CD14-positive monocyte (primary cell): ENCODE measurements around the gene VPS18. TPM values are rescaled to one million over a fixed set of nuclear protein-coding genes. Genes with fewer than 3 reads are reported as not detected.

Experiments used
- DNase-seq, 3 donors: peaks; one replicate each; pipeline ENCODE4 v3.0.0-alpha.2; 2011 to 2022
- H2AFZ ChIP-seq: 2 replicates; pipeline ENCODE4 v1.6.0; 2012; ENCODE audit warnings: mild to moderate bottlenecking, low read depth, low read length, inconsistent platforms; ENCODE audit not compliant: insufficient read depth, poor library complexity, severe bottlenecking
- H3K27ac ChIP-seq, 2 donors: 1 replicate in 1 of 2; 2 replicates in 1 of 2; pipeline ENCODE4 v1.5.1; 2012 to 2013; ENCODE audit warnings: low read length in 2 of 2, control low read depth in 1 of 2, inconsistent platforms in 1 of 2, low read depth in 1 of 2, mild to moderate bottlenecking in 1 of 2
- H3K27me3 ChIP-seq, 2 donors: one replicate each; pipeline versions ENCODE4 v1.6.0 to v1.6.1; 2011 to 2013; ENCODE audit warnings: low read length in 2 of 2; ENCODE audit not compliant: control insufficient read depth in 2 of 2, insufficient read depth in 2 of 2
- H3K36me3 ChIP-seq, 2 donors: replicated peaks in 1 of 2; 1 replicate in 1 of 2; 2 replicates in 1 of 2; pipeline versions ENCODE4 v1.5.1 to v1.6.1; 2012 to 2013; ENCODE audit warnings: low read length in 2 of 2, control low read depth in 1 of 2, inconsistent platforms in 1 of 2, mild to moderate bottlenecking in 1 of 2; ENCODE audit not compliant: insufficient read depth in 2 of 2, control insufficient read depth in 1 of 2
- H3K4me1 ChIP-seq, 2 donors: 1 replicate in 1 of 2; 2 replicates in 1 of 2; pipeline versions ENCODE4 v1.5.1 to v1.6.1; 2012 to 2013; ENCODE audit warnings: low read length in 2 of 2, control low read depth in 1 of 2, inconsistent platforms in 1 of 2, mild to moderate bottlenecking in 1 of 2, moderate library complexity in 1 of 2; ENCODE audit not compliant: insufficient read depth in 2 of 2, control insufficient read depth in 1 of 2
- H3K4me2 ChIP-seq: replicated peaks from 2 replicates; pipeline ENCODE3; 2012; ENCODE audit warnings: low read length, moderate library complexity, mild to moderate bottlenecking; ENCODE audit not compliant: poor library complexity, severe bottlenecking; ENCODE audit errors: extremely low read depth
- H3K4me3 ChIP-seq, 3 experiments: fragments of 200-600 bp in 1 of 3; sonication (generic) in 1 of 3; replicated peaks in 1 of 3; 1 replicate in 2 of 3; 2 replicates in 1 of 3; pipeline ENCODE4 v1.5.1; 2011 to 2013; ENCODE audit warnings: low read length in 3 of 3, mild to moderate bottlenecking in 3 of 3, control low read depth in 2 of 3, low read depth in 2 of 3, inconsistent platforms in 1 of 3, moderate library complexity in 1 of 3
- H3K79me2 ChIP-seq: 2 replicates; pipeline ENCODE4 v1.6.0; 2012; ENCODE audit warnings: mild to moderate bottlenecking, control low read depth, inconsistent platforms, low read length, moderate library complexity; ENCODE audit not compliant: insufficient read depth
- H3K9ac ChIP-seq: 2 replicates; pipeline ENCODE4 v1.6.0; 2017; ENCODE audit warnings: low read length, mild to moderate bottlenecking; ENCODE audit not compliant: insufficient read depth, poor library complexity, severe bottlenecking
- H3K9me3 ChIP-seq, 2 donors: replicated peaks in 1 of 2; 1 replicate in 1 of 2; 2 replicates in 1 of 2; pipeline versions ENCODE4 v1.5.1 to v1.6.1; 2012 to 2013; ENCODE audit warnings: low read length in 2 of 2, control low read depth in 1 of 2; ENCODE audit not compliant: control insufficient read depth in 1 of 2, insufficient read depth in 1 of 2
- H4K20me1 ChIP-seq: 2 replicates; pipeline ENCODE4 v1.6.0; 2012; ENCODE audit warnings: mild to moderate bottlenecking, low read length, control low read depth, moderate library complexity; ENCODE audit not compliant: insufficient read depth
- H3K27ac Mint-ChIP-seq, 7 donors: one replicate each; pipeline ENCODE4 v1.8.0; 2020; ENCODE audit warnings: mild to moderate bottlenecking in 7 of 7, mixed read lengths in 7 of 7, moderate library complexity in 6 of 7, inconsistent platforms in 2 of 7
- H3K27me3 Mint-ChIP-seq, 3 donors: one replicate each; pipeline ENCODE4 v1.8.0; 2021 to 2022; ENCODE audit warnings: low read depth in 3 of 3, mild to moderate bottlenecking in 3 of 3, mixed read lengths in 3 of 3, moderate library complexity in 3 of 3, inconsistent platforms in 1 of 3
- H3K36me3 Mint-ChIP-seq, 2 donors: one replicate each; pipeline ENCODE4 v1.8.0; 2020; ENCODE audit warnings: mixed read lengths in 2 of 2, inconsistent platforms in 1 of 2, mild to moderate bottlenecking in 1 of 2
- H3K4me1 Mint-ChIP-seq: one replicate; pipeline ENCODE4 v1.8.0; 2020; ENCODE audit warnings: mild to moderate bottlenecking, mixed read lengths
- H3K4me3 Mint-ChIP-seq, 2 donors: one replicate each; pipeline ENCODE4 v1.8.0; 2020; ENCODE audit warnings: mild to moderate bottlenecking in 2 of 2, mixed read lengths in 2 of 2, moderate library complexity in 1 of 2
- H3K9me3 Mint-ChIP-seq, 7 donors: one replicate each; pipeline ENCODE4 v1.8.0; 2020 to 2022; ENCODE audit warnings: mixed read lengths in 7 of 7, mild to moderate bottlenecking in 6 of 7, moderate library complexity in 6 of 7, inconsistent platforms in 2 of 7
- CTCF ChIP-seq: fragments of 200-600 bp; IDR thresholded peaks from one replicate; pipeline ENCODE4 v1.8.0; 2022; ENCODE audit warnings: antibody characterized with exemption, mild to moderate bottlenecking
- WGBS: methylation state at CpG from one replicate; pipeline ENCODE4 v1.1.5; 2013; ENCODE audit warnings: missing lambda C conversion rate; ENCODE audit not compliant: insufficient coverage; 5-methylcytosine and 5-hydroxymethylcytosine counted together
- intact Hi-C, 2 donors: fragments of 100-400 bp; cut with micrococcal nuclease; formaldehyde crosslinking; loops; one replicate each; pipeline versions ENCODE4 v1.15.0 to v1.15.1; 2023
- polyA plus RNA-seq, 3 donors: library from polyadenylated mRNA; depleted of rRNA in 1 of 3; unstranded in 2 of 3; stranded (reverse) in 1 of 3; fragments of 300-500 nt in 2 of 3; fragments of >200 nt in 1 of 3; fragmentation: Illumina TruSeq in 2 of 3; gene quantifications; 1 replicate in 2 of 3; 2 replicates in 1 of 3; pipeline ENCODE4 v1.2.3, GENCODE V29; 2012 to 2021

Gene VPS18
- polyA plus RNA-seq, 3 donors, result 12.1 to 22.8 (median 21.8) TPM

- H3K9me3 ChIP-seq, result peaks cover 0 to 2% of the 10 kb centered on the region in 2 donors
- Mint-ChIP-seq H3K27ac (peak overlapping the region in 4 of 7 donors; percentile 41 to 96 (median 51)), H3K4me3 (peak overlapping the region; percentile 97 to 99), H3K9me3 (peaks cover 0 to 6% (median 2%) of the 10 kb centered on the region in 7 donors), H3K36me3 (peaks cover 11 to 19% of the 10 kb centered on the region in 2 donors), H3K4me1 (peaks cover 40% of the 10 kb centered on the region), H3K27me3 (peaks cover 9 to 37% (median 18%) of the 10 kb centered on the region in 3 donors)
- peak overlapping the region; percentile 99 for H3K4me2 ChIP-seq
- H3K27ac ChIP-seq, result peak overlapping the region in 1 of 2 donors; percentile 83
- intact Hi-C loops, result no loop called here
- H3K36me3 ChIP-seq, result peaks cover 3 to 4% of the 10 kb centered on the region in 2 donors
- WGBS, result 86% methylated on average over 7 of the region's 8 CpGs
- H4K20me1 ChIP-seq, result peaks cover 3% of the 10 kb centered on the region
- peaks cover 6 to 17% of the 10 kb centered on the region in 2 donors for H3K27me3 ChIP-seq
- no peak for TF ChIP-seq CTCF
- H3K4me3 ChIP-seq, result peak overlapping the region; percentile 53 to 94 (median 77)
- H3K4me1 ChIP-seq, result peaks cover 40 to 51% of the 10 kb centered on the region in 2 donors
- H3K9ac ChIP-seq, result peak overlapping the region; percentile 52
- no peak overlapping the region for H2AFZ ChIP-seq
- peak in 2 of 3 donors; percentile 7 to 18 for DNase-seq
- peaks cover 8% of the 10 kb centered on the region for H3K79me2 ChIP-seq
These were observed 48.6 kb upstream of the VPS18 start for GRCh38 chr15:40845511-40846284.

- Histone ChIP-seq H3K27ac (peak overlapping the region; percentile 77 to 83), H3K9ac (peak overlapping the region; percentile 48), H2AFZ (peak overlapping the region; percentile 69), H4K20me1 (peaks cover 3% of the 10 kb centered on the region), H3K9me3 (peaks cover 0 to 2% of the 10 kb centered on the region in 2 donors), H3K79me2 (peaks cover 8% of the 10 kb centered on the region), H3K36me3 (peaks cover 4 to 5% of the 10 kb centered on the region in 2 donors), H3K27me3 (peaks cover 6 to 15% of the 10 kb centered on the region in 2 donors), H3K4me3 (peak overlapping the region in 1 of 3 experiments; percentile 94), H3K4me1 (peaks cover 40 to 51% of the 10 kb centered on the region in 2 donors), H3K4me2 (peak overlapping the region; percentile 99)
- Mint-ChIP-seq H3K9me3 (peaks cover 0 to 6% (median 2%) of the 10 kb centered on the region in 7 donors), H3K27me3 (peaks cover 12 to 33% (median 18%) of the 10 kb centered on the region in 3 donors), H3K36me3 (peaks cover 21 to 26% of the 10 kb centered on the region in 2 donors), H3K27ac (peak overlapping the region; percentile 83 to 96 (median 94)), H3K4me1 (peaks cover 40% of the 10 kb centered on the region), H3K4me3 (peak overlapping the region; percentile 70 to 99)
- TF ChIP-seq CTCF, result no peak
- DNase-seq, result peak in 1 of 3 donors; percentile 23
- intact Hi-C loops, result no loop called here
These were observed 47.4 kb upstream of the VPS18 start for GRCh38 chr15:40846841-40847222.
